Measurements from ENCODE around the gene RFTN1. TPM values are rescaled to one million over a fixed set of nuclear protein-coding genes. Genes with fewer than 3 reads are reported as not detected.

RFTN1 gene
- polyA plus RNA-seq, 3 donors = 17.4 to 28.0 (median 27.2) TPM

- Histone ChIP-seq H3K27ac (ENCODE audit: low read depth in 1 of 2, low read length in 2 of 2) (no peak overlapping the region), H3K9ac (ENCODE audit: insufficient read depth, low read length, poor library complexity, severe bottlenecking) (no peak overlapping the region), H4K20me1 (ENCODE audit: insufficient read depth, low read length) (no peaks in the 10 kb centered on the region), H3K4me1 (ENCODE audit: control insufficient read depth in 1 of 2, insufficient read depth in 2 of 2, low read length in 2 of 2) (peaks cover 0 to 2% of the 10 kb centered on the region in 2 donors), H3K27me3 (ENCODE audit: control insufficient read depth in 2 of 2, insufficient read depth in 2 of 2, low read length in 2 of 2) (no peaks in the 10 kb centered on the region), H3K4me2 (replicated peaks; ENCODE audit: extremely low read depth, low read length, poor library complexity, severe bottlenecking) (no peak overlapping the region), H3K36me3 (replicated peaks in 1 of 2; ENCODE audit: control insufficient read depth in 1 of 2, insufficient read depth in 2 of 2, low read length in 2 of 2) (peaks cover 63 to 89% of the 10 kb centered on the region in 2 donors), H2AFZ (ENCODE audit: insufficient read depth, low read depth, low read length, poor library complexity, severe bottlenecking) (no peak overlapping the region), H3K9me3 (replicated peaks in 1 of 2; ENCODE audit: control insufficient read depth in 1 of 2, insufficient read depth in 1 of 2, low read length in 2 of 2) (no peaks in the 10 kb centered on the region), H3K79me2 (ENCODE audit: insufficient read depth, low read length) (no peaks in the 10 kb centered on the region), H3K4me3 (replicated peaks in 1 of 3; ENCODE audit: low read depth in 2 of 3, low read length in 3 of 3) (no peak overlapping the region)
- H3K27me3 Mint-ChIP-seq (ENCODE audit: low read depth in 3 of 3) = no peaks in the 10 kb centered on the region
- no peak for TF ChIP-seq CTCF (IDR thresholded peaks at IDR 0.05)
- H3K36me3 Mint-ChIP-seq = peaks cover 73 to 74% of the 10 kb centered on the region in 2 donors
- no peak for DNase-seq
- intact Hi-C loops (cut with micrococcal nuclease) = no loop called here
- no peak overlapping the region for H3K4me3 Mint-ChIP-seq
- peaks cover 13% of the 10 kb centered on the region for H3K4me1 Mint-ChIP-seq
- 87% methylated on average over 3 of the region's 3 CpGs for WGBS (ENCODE audit: insufficient coverage)
- no peaks in the 10 kb centered on the region for H3K9me3 Mint-ChIP-seq
- H3K27ac Mint-ChIP-seq = peak overlapping the region in 3 of 7 donors; percentile 5 to 17 (median 8)
Observed at GRCh38 chr3:16320711-16321110, 192.8 kb downstream of the RFTN1 start.

GRCh38 chr3:16319723-16320122 lies 193.8 kb downstream of the RFTN1 start:
- no peaks in the 10 kb centered on the region for H3K9me3 Mint-ChIP-seq
- Histone ChIP-seq H3K4me1 (ENCODE audit: control insufficient read depth in 1 of 2, insufficient read depth in 2 of 2, low read length in 2 of 2) (peaks cover 0 to 2% of the 10 kb centered on the region in 2 donors), H3K36me3 (replicated peaks in 1 of 2; ENCODE audit: control insufficient read depth in 1 of 2, insufficient read depth in 2 of 2, low read length in 2 of 2) (peaks cover 63 to 89% of the 10 kb centered on the region in 2 donors), H3K9me3 (replicated peaks in 1 of 2; ENCODE audit: control insufficient read depth in 1 of 2, insufficient read depth in 1 of 2, low read length in 2 of 2) (no peaks in the 10 kb centered on the region), H4K20me1 (ENCODE audit: insufficient read depth, low read length) (no peaks in the 10 kb centered on the region), H2AFZ (ENCODE audit: insufficient read depth, low read depth, low read length, poor library complexity, severe bottlenecking) (no peak overlapping the region), H3K9ac (ENCODE audit: insufficient read depth, low read length, poor library complexity, severe bottlenecking) (no peak overlapping the region), H3K27me3 (ENCODE audit: control insufficient read depth in 2 of 2, insufficient read depth in 2 of 2, low read length in 2 of 2) (no peaks in the 10 kb centered on the region), H3K79me2 (ENCODE audit: insufficient read depth, low read length) (no peaks in the 10 kb centered on the region), H3K4me2 (replicated peaks; ENCODE audit: extremely low read depth, low read length, poor library complexity, severe bottlenecking) (no peak overlapping the region), H3K27ac (ENCODE audit: low read depth in 1 of 2, low read length in 2 of 2) (no peak overlapping the region), H3K4me3 (replicated peaks in 1 of 3; ENCODE audit: low read depth in 2 of 3, low read length in 3 of 3) (no peak overlapping the region)
- H3K4me1 Mint-ChIP-seq = peaks cover 13% of the 10 kb centered on the region
- H3K27me3 Mint-ChIP-seq (ENCODE audit: low read depth in 3 of 3) = no peaks in the 10 kb centered on the region
- H3K36me3 Mint-ChIP-seq = peaks cover 79 to 81% of the 10 kb centered on the region in 2 donors
- peak overlapping the region in 2 of 7 donors; percentile 4 to 15 for H3K27ac Mint-ChIP-seq
- DNase-seq = no peak
- no peak overlapping the region for H3K4me3 Mint-ChIP-seq
- intact Hi-C loops (cut with micrococcal nuclease) = no loop called here
- TF ChIP-seq CTCF (IDR thresholded peaks at IDR 0.05) = no peak
- WGBS (ENCODE audit: insufficient coverage) = 92% methylated on average over 2 of the region's 4 CpGs
